DND-41 (cell line): ENCODE data around the gene DIS3L2.
A peak's percentile ranks its signal among the peaks of the same experiment; 100 is the strongest.

ENCODE experiments used
- ATAC-seq: fragments of 200-7000 bp; cut with Tn5 transposase; 3 replicates; pipeline ENCODE4 v1.9.1; 2021; ENCODE audit warnings: low read depth; ENCODE audit not compliant: insufficient read depth
- DNase-seq: peaks from one replicate; pipeline ENCODE4 v3.0.0-alpha.2; 2020
- H2AFZ ChIP-seq: 2 replicates; pipeline ENCODE4 v1.6.0; 2012; ENCODE audit warnings: low read depth, low read length
- H3K27ac ChIP-seq: 2 replicates; pipeline ENCODE4 v1.5.1; 2012; ENCODE audit warnings: low read length, inconsistent platforms
- H3K27me3 ChIP-seq: fragments of 200-600 bp; sonication (generic); 2 replicates; pipeline ENCODE4 v1.6.0; 2012; ENCODE audit warnings: low read length, mild to moderate bottlenecking, inconsistent platforms; ENCODE audit not compliant: insufficient read depth, poor library complexity
- H3K36me3 ChIP-seq: 2 replicates; pipeline ENCODE4 v1.5.1; 2012; ENCODE audit warnings: low read length, inconsistent platforms; ENCODE audit not compliant: insufficient read depth
- H3K4me1 ChIP-seq: 2 replicates; pipeline ENCODE4 v1.5.1; 2012; ENCODE audit warnings: mild to moderate bottlenecking, low read length; ENCODE audit not compliant: insufficient read depth
- H3K4me2 ChIP-seq: 2 replicates; pipeline ENCODE4 v1.6.0; 2012; ENCODE audit warnings: mild to moderate bottlenecking, moderate library complexity, low read length, inconsistent platforms; ENCODE audit not compliant: insufficient read depth
- H3K4me3 ChIP-seq, 2 experiments: fragments of 200-600 bp in 1 of 2; shearing (Covaris generic) in 1 of 2; 2 replicates each; pipeline ENCODE4 v1.5.1; 2012 to 2016; ENCODE audit warnings: inconsistent platforms in 2 of 2, low read length in 2 of 2, mild to moderate bottlenecking in 2 of 2, low read depth in 1 of 2, moderate library complexity in 1 of 2
- H3K79me2 ChIP-seq: 2 replicates; pipeline ENCODE4 v1.6.0; 2012; ENCODE audit warnings: low read length, inconsistent platforms; ENCODE audit not compliant: insufficient read depth
- H3K9ac ChIP-seq: 2 replicates; pipeline ENCODE4 v1.6.0; 2012; ENCODE audit warnings: low read depth, mild to moderate bottlenecking, inconsistent platforms, low read length, moderate library complexity
- H3K9me3 ChIP-seq: 2 replicates; pipeline ENCODE4 v1.5.1; 2012; ENCODE audit warnings: low read length, moderate library complexity, mild to moderate bottlenecking, inconsistent platforms; ENCODE audit not compliant: insufficient read depth, severe bottlenecking
- H4K20me1 ChIP-seq: 2 replicates; pipeline ENCODE4 v1.6.0; 2012; ENCODE audit warnings: low read length; ENCODE audit not compliant: insufficient read depth
- CTCF ChIP-seq: IDR thresholded peaks from 2 replicates; pipeline ENCODE4 v1.5.1; 2012; ENCODE audit warnings: borderline replicate concordance, low read length, moderate library complexity, mild to moderate bottlenecking; ENCODE audit not compliant: poor library complexity, severe bottlenecking; ENCODE audit errors: extremely low read depth
- EZH2 ChIP-seq: IDR thresholded peaks from 3 replicates; pipeline ENCODE4 v1.6.1; 2012; ENCODE audit warnings: borderline replicate concordance, low read depth, mild to moderate bottlenecking, moderate library complexity, low read length, inconsistent platforms; ENCODE audit not compliant: severe bottlenecking

Gene DIS3L2

GRCh38 chr2:232141591-232141990 lies 180.1 kb downstream of the DIS3L2 start:
- DNase-seq, result no peak
- Histone ChIP-seq H3K36me3 (0 out of 2 replicates have a peak, but pooled peaks cover 4% of the 10 kb centered on the region), H3K9ac (no peak overlapping the region), H3K4me1 (peaks cover 37% of the 10 kb centered on the region), H3K79me2 (no peaks in the 10 kb centered on the region), H3K9me3 (no peaks in the 10 kb centered on the region), H3K27ac (no peak overlapping the region), H3K4me2 (no peak overlapping the region), H3K4me3 (no peak overlapping the region), H2AFZ (no peak overlapping the region), H3K27me3 (no peaks in the 10 kb centered on the region), H4K20me1 (no peaks in the 10 kb centered on the region)
- TF ChIP-seq CTCF (no peak), EZH2 (no peak)
- ATAC-seq, result no peak

GRCh38 chr2:232142049-232142448 lies 180.5 kb downstream of the DIS3L2 start:
- Histone ChIP-seq H2AFZ (no peak overlapping the region), H3K9me3 (no peaks in the 10 kb centered on the region), H3K79me2 (no peaks in the 10 kb centered on the region), H3K36me3 (no peaks in the 10 kb centered on the region), H3K4me3 (no peak overlapping the region), H3K9ac (no peak overlapping the region), H3K4me2 (no peak overlapping the region), H3K4me1 (peaks cover 32% of the 10 kb centered on the region), H4K20me1 (no peaks in the 10 kb centered on the region), H3K27me3 (no peaks in the 10 kb centered on the region), H3K27ac (no peak overlapping the region)
- TF ChIP-seq CTCF (peak; percentile 78), EZH2 (no peak)
- ATAC-seq (peak; percentile 70), DNase-seq (peak; percentile 34)

DNA sequence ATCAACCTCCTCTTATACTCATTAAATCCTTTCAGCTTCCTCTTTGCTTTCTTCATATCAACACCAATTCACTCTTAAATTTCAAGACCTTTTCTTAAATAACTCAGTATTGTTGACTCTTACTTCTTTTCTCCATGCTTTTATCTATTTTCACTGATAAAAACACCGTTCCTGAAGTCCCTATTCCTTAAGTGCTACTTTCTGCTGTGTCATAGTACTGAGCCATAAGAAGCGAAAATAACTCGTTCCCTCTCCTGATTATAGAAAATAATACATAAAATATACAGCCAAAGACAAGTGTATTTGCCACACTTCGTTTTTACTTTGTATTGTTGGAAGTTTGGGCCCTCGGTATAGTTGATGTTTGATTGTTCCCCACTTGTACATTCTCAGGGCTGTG lies 181.0 kb downstream of the DIS3L2 start:
- TF ChIP-seq EZH2 (no peak), CTCF (no peak)
- Histone ChIP-seq H3K79me2 (no peaks in the 10 kb centered on the region), H3K9me3 (no peaks in the 10 kb centered on the region), H3K4me2 (no peak overlapping the region), H3K4me1 (peaks cover 28% of the 10 kb centered on the region), H4K20me1 (no peaks in the 10 kb centered on the region), H2AFZ (no peak overlapping the region), H3K27ac (no peak overlapping the region), H3K27me3 (no peaks in the 10 kb centered on the region), H3K4me3 (no peak overlapping the region), H3K9ac (no peak overlapping the region), H3K36me3 (no peaks in the 10 kb centered on the region)
- no peak for DNase-seq
- no peak; the same call in 2 of the 3 replicates for ATAC-seq

- Histone ChIP-seq H3K36me3 (no peaks in the 10 kb centered on the region), H3K4me1 (no peaks in the 10 kb centered on the region), H3K27me3 (no peaks in the 10 kb centered on the region), H3K27ac (no peak overlapping the region), H4K20me1 (no peaks in the 10 kb centered on the region), H2AFZ (no peak overlapping the region), H3K9me3 (no peaks in the 10 kb centered on the region), H3K9ac (no peak overlapping the region), H3K4me2 (no peak overlapping the region), H3K79me2 (no peaks in the 10 kb centered on the region), H3K4me3 (no peak overlapping the region)
- DNase-seq (no peak), ATAC-seq (no peak)
- TF ChIP-seq EZH2, result no peak
- TF ChIP-seq CTCF, result no peak
These were observed 184.8 kb downstream of the DIS3L2 start for GRCh38 chr2:232146294-232146693.
